NCI-H2196 (cell line): Measurements from ENCODE around the gene NCOA3.
"Not testable (repeated sequence)": the region's sequence is repeated elsewhere in the genome, so short reads cannot be mapped to it uniquely, and the experiment has no call there.

Source experiments
- DNase-seq: peaks from one replicate; lab custom pipeline; 2025; ENCODE audit not compliant: unreplicated experiment; lab: John Stamatoyannopoulos, UW

NCOA3 gene

GRCh38 chr20:47500554-47500953, 1.1 kb upstream of the NCOA3 start:
- DNase-seq: no peak

DNA sequence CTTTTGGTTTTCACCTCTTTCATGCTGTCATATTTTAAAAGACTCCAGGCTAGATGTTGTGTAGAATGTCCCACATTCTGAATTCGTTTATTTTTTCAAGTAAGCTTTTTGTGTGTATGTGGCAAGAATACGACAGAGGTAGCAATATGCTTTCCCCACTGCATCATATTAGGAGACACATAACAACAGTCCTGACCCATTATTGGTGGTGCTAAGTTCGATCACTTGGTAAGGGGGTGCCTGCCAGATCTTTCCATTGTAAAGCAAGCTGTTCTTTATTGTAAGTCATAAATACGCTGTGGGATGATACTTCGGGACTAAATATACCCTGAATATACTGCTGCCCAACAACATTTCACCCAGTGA, 588 bp upstream of the NCOA3 start:
- DNase-seq: no peak

DNA sequence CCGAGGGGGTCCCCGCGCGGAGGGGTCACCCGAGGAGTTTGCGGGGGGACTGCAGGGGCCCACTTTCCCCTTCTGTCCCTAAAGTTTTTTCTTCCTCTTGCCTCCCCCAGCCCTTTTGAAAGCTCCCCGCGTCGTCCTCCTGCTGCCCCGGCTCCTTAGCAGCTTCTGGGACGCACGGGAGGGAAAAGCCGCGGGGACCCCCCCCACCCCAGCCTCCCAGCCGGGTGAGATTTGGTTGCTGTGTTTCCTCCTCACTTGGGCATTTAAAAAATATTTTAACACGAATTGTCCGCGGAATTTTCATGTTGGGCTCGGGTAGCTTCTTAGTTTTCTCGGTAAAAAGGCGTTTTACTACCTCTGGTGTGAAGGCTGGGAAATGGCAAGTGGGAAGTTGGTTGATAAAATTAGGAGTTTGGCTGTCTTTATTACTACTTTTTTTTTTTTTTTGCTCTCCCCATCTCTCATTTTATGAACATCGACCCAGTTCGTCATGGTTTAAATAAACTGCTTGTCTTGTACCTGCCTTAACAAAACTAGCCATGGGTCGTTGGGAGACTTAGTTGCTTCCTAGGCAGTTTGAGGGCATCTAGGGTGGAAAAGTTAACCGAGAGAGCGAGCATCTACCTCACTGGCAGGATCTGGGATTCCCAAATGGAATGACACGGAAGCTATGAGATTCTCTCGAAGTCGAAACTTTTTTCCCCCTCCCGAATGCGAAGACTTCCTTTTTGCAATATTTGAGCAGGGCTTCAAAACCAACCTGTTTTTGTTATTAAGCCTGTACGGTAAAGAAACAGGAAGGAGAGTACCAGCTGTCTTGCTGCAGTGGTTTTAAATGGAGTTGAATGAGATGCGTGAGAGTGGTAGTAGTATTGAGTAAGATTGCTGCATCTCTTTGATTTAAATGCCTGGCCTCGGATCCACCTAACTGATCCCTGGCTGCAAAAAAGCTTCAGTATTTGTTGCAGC, 868 bp downstream of the NCOA3 start:
- DNase-seq: no peak

- DNase-seq: no peak
Observed at GRCh38 chr20:47503685-47504084, 2.0 kb downstream of the NCOA3 start.

GRCh38 chr20:47506335-47506734, 4.6 kb downstream of the NCOA3 start:
- no peak for DNase-seq

- DNase-seq: no peak
Observed at GRCh38 chr20:47506850-47507249, 5.2 kb downstream of the NCOA3 start.

- DNase-seq: not testable (repeated sequence)
Observed at GRCh38 chr20:47507275-47507981, 5.7 kb downstream of the NCOA3 start.

DNA sequence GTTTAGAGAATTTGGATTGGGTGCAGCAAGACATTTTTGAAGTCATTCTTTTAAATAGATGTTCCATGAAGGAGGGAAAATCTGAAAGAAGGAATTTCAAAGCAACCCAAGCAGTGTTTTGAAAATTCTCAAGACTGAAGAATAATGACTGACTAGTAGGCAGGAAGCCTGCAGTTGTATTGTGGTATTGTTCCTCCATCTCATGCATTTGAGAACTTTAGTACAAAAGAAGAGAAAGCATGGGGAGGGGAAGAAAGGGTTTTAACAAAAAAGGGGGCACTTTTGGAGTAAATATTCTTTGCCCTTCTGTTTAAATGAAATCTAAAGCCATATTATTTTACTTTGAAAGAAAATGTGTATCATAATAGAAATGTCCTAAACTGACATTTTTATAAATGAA, 6.6 kb downstream of the NCOA3 start:
- no peak for DNase-seq

DNA sequence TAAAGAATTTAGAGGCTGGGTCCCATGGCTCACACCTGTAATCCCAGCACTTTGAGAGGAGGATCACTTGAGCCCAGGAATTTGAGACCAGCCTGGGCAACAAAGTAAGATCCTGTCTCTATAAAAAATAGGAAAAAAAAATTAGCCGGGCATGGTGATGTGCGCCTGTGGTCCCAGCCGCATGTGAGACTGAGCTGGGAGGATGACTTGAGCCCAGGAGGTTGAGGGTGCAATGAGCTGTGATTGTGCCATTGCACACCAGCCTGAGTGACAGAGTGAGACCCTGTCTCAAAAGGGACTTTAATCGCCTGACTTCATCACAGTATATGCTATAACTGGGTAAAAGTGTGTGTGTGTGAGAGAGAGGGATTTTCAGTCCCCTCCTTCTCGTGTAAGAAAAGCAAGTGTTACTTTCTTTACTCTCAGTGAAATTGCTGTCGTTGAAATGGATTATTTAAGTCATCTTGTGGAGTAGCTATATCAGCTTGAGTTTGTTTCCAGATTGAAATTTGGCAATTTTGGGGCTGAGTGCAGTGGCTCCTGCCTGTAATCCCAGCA, 7.5 kb downstream of the NCOA3 start:
- DNase-seq: no peak

- DNase-seq: no peak
Observed at GRCh38 chr20:47509685-47510084, 8.0 kb downstream of the NCOA3 start.

DNA sequence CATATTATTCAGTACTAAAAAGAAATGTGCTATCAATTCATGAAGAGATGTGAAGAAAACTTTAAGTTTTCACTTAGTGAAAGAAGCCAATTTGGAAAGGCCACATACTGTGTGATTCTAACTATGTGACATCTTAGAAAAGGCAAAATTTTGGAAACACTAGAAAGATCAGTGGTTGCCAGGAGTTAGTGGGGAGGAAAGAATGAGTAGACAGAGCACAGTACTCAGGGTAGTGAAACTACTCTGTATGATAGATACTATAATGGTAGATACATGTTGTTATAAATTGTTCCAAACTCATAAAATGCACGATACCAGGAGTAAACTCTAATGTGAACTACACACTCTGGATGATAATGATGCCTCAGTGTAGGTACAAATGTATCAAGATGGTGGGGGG, 14.2 kb downstream of the NCOA3 start:
- DNase-seq: no peak

GRCh38 chr20:47521059-47521808, 19.5 kb downstream of the NCOA3 start:
- no peak for DNase-seq

GRCh38 chr20:47524015-47524784, 22.5 kb downstream of the NCOA3 start:
- no peak for DNase-seq

- no peak for DNase-seq
Observed at GRCh38 chr20:47527004-47527800, 25.5 kb downstream of the NCOA3 start.

GRCh38 chr20:47529840-47530239, 28.2 kb downstream of the NCOA3 start:
- no peak for DNase-seq

DNA sequence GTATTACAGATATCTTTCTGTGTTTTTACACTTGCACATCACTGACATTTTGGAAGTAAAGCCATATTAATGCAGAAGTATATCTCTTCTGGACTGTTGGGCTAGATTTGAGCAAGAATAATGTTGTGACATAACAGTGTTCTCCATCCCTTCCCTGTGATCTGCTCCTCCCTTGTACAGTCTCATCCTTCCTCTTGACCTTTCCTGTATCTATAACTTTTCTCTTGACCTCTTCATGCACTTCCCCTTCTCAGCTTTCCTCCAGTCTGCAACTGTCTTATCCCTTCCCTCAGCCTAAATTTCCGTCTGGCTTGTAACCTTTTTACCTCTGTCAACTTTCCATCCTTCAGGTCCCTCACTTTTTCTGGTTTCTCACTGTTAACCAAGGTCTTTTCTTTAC, 29.8 kb downstream of the NCOA3 start:
- no peak for DNase-seq

DNA sequence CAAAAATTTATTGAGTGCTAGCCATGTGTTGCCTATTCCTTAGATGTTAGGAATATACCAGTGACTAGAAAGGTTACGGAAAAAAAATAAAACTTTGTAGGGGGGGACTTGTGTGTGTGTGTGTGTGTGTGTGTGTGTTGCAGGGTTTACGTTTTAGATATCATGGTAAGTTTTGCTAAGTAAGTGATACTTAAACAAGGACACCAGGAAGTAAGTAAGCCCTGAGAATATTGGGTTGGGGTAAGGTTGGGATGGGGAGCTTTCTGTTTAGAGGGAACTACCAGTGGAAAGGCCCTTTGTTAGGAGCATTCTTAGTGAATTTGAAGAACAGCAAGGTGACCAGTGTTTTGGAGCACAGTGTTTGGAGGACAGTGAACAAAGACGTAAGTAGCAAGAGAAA, 30.3 kb downstream of the NCOA3 start:
- no peak for DNase-seq

- DNase-seq: no peak
Observed at GRCh38 chr20:47533518-47534062, 31.9 kb downstream of the NCOA3 start.

DNA sequence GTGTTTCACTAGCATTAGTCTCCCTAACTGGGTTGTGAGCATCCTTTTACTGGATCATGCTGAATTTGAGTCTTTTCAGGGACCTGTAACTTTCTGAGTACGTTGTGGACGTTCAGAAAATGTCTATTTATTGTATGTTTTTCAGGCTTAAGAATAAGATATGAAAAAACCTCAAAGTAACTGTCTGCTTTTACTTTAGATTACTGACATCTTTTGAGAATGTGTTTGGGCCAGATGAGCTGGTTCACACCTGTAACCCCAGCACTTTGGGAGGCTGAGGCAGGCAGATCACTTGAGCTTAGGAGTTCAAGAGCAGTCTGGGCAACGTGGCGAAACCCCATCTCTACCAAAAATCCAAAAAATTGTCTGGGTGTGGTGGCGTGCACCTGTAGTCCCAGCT, 32.7 kb downstream of the NCOA3 start:
- DNase-seq: no peak
